ENCODE measurements around the gene CGNL1. TPM values are rescaled to one million over a fixed set of nuclear protein-coding genes. Genes with fewer than 3 reads are reported as not detected.
A peak's percentile ranks its signal among the peaks of the same experiment; 100 is the strongest.

Gene CGNL1
- total RNA-seq, 2 donors from 2014 or later: 82.6 to 98.0 TPM

DNA sequence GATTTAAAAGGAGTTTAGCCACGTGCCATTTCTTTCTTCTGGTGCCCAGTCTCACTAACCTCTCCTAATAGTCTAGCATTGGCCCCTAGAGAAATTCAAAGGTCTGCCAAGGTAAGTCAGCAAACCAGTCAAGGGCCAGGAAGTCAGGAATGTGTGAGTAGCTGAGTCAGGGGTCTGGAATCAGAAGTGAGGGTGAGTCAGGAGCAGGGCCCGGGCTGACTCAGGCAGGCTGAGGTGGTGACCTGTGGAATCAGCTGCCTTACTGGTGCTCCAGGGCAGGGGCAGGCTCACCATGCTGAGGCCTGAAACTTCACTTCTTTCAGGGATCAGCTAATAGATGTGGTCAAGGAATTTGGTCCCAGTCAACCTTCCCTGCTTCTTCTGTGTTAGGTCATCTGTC lies 109.6 kb downstream of the CGNL1 start:
- DNase-seq: peak; percentile 89
- Histone ChIP-seq H3K36me3 (ENCODE audit: control insufficient read depth, insufficient read depth, low read length) (peaks cover 72% of the 10 kb centered on the region), H3K4me1 (ENCODE audit: control insufficient read depth, insufficient read depth, low read length) (no peaks in the 10 kb centered on the region), H3K9me3 (ENCODE audit: control insufficient read depth, low read length) (peaks cover 7% of the 10 kb centered on the region), H3K9ac (ENCODE audit: extremely low read depth, low read length, poor library complexity, severe bottlenecking) (no peak overlapping the region), H3K27ac (ENCODE audit: low read depth, low read length) (no peak overlapping the region), H3K4me3 (ENCODE audit: low read length) (no peak overlapping the region), H3K27me3 (ENCODE audit: control insufficient read depth, insufficient read depth, low read length, poor library complexity, severe bottlenecking) (no peaks in the 10 kb centered on the region)
- TF ChIP-seq, protein P1, sequence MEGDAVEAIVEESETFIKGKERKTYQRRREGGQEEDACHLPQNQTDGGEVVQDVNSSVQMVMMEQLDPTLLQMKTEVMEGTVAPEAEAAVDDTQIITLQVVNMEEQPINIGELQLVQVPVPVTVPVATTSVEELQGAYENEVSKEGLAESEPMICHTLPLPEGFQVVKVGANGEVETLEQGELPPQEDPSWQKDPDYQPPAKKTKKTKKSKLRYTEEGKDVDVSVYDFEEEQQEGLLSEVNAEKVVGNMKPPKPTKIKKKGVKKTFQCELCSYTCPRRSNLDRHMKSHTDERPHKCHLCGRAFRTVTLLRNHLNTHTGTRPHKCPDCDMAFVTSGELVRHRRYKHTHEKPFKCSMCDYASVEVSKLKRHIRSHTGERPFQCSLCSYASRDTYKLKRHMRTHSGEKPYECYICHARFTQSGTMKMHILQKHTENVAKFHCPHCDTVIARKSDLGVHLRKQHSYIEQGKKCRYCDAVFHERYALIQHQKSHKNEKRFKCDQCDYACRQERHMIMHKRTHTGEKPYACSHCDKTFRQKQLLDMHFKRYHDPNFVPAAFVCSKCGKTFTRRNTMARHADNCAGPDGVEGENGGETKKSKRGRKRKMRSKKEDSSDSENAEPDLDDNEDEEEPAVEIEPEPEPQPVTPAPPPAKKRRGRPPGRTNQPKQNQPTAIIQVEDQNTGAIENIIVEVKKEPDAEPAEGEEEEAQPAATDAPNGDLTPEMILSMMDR (conservative IDR thresholded peaks at IDR 0.05): no peak
- H3K9me3 Mint-ChIP-seq: no peaks in the 10 kb centered on the region
- H3K36me3 Mint-ChIP-seq (ENCODE audit: low read depth): peaks cover 65% of the 10 kb centered on the region
- H3K27ac Mint-ChIP-seq: peak overlapping the region; percentile 78
- no peak overlapping the region for H3K4me3 Mint-ChIP-seq
- no peaks in the 10 kb centered on the region for H3K27me3 Mint-ChIP-seq (ENCODE audit: insufficient read depth)
- WGBS, 2 experiments (ENCODE audit: insufficient coverage in 1 of 2, insufficient read length in 1 of 2): 25 to 40% methylated on average over 1 to 2 of the region's 2 CpGs
- H3K4me1 Mint-ChIP-seq: peaks cover 13% of the 10 kb centered on the region

DNA sequence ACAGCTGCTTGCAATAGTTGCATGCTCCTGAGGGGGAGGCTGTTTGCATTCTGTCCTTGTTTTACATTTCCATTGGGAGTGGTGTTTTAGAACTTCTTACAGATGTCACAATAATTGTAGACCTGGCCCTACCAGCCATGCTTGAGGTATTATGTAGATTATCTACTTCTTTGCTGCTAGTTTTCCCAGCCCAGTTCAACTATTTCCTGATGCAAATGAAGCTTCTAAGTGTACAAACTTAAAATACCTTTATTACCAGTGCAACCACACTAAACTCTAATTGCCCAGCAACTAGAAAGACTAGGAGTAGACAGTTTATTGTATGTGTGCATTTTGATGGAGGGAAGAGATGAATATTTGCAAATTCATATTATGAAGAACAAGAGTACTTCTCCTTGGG lies 110.5 kb downstream of the CGNL1 start:
- TF ChIP-seq, protein P1 (conservative IDR thresholded peaks at IDR 0.05): no peak
- Histone ChIP-seq H3K4me1 (ENCODE audit: control insufficient read depth, insufficient read depth, low read length) (no peaks in the 10 kb centered on the region), H3K9ac (ENCODE audit: extremely low read depth, low read length, poor library complexity, severe bottlenecking) (no peak overlapping the region), H3K27ac (ENCODE audit: low read depth, low read length) (no peak overlapping the region), H3K9me3 (ENCODE audit: control insufficient read depth, low read length) (no peaks in the 10 kb centered on the region), H3K4me3 (ENCODE audit: low read length) (no peak overlapping the region), H3K27me3 (ENCODE audit: control insufficient read depth, insufficient read depth, low read length, poor library complexity, severe bottlenecking) (no peaks in the 10 kb centered on the region), H3K36me3 (ENCODE audit: control insufficient read depth, insufficient read depth, low read length) (peaks cover 71% of the 10 kb centered on the region)
- Mint-ChIP-seq H3K9me3 (no peaks in the 10 kb centered on the region), H3K4me1 (peaks cover 13% of the 10 kb centered on the region), H3K27ac (peak overlapping the region; percentile 78), H3K27me3 (ENCODE audit: insufficient read depth) (no peaks in the 10 kb centered on the region), H3K4me3 (no peak overlapping the region), H3K36me3 (ENCODE audit: low read depth) (peaks cover 64% of the 10 kb centered on the region)
- DNase-seq: no peak

DNA sequence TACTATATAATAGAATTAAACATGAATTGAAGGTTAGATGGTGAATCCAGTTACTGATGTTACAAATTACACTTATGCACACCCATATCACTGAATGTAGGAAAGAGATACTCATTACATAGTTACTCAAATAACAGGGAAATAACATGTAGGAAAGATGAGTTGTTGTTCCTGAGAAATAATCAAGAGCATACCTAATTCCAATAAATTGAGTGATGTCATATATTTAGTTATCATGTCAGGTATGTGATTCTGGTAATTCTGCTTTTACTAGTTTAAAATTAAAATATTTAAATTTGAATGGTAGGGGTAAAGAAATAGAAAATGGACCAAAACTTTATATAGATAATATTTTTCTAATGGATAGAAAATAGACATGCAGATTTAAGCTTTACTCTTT lies 112.8 kb downstream of the CGNL1 start:
- Mint-ChIP-seq H3K4me1 (peaks cover 15% of the 10 kb centered on the region), H3K36me3 (ENCODE audit: low read depth) (peaks cover 65% of the 10 kb centered on the region), H3K27me3 (ENCODE audit: insufficient read depth) (no peaks in the 10 kb centered on the region), H3K9me3 (no peaks in the 10 kb centered on the region), H3K27ac (no peak overlapping the region), H3K4me3 (no peak overlapping the region)
- no peak for DNase-seq
- H3K9me3 ChIP-seq (ENCODE audit: control insufficient read depth, low read length): no peaks in the 10 kb centered on the region
- no peak overlapping the region for H3K9ac ChIP-seq (ENCODE audit: extremely low read depth, low read length, poor library complexity, severe bottlenecking)
- TF ChIP-seq, protein P1 (conservative IDR thresholded peaks at IDR 0.05): no peak
- no peaks in the 10 kb centered on the region for H3K27me3 ChIP-seq (ENCODE audit: control insufficient read depth, insufficient read depth, low read length, poor library complexity, severe bottlenecking)
- H3K36me3 ChIP-seq (ENCODE audit: control insufficient read depth, insufficient read depth, low read length): peaks cover 66% of the 10 kb centered on the region
- no peaks in the 10 kb centered on the region for H3K4me1 ChIP-seq (ENCODE audit: control insufficient read depth, insufficient read depth, low read length)
- H3K27ac ChIP-seq (ENCODE audit: low read depth, low read length): no peak overlapping the region
- H3K4me3 ChIP-seq (ENCODE audit: low read length): no peak overlapping the region

All from endodermal cell (in vitro differentiated cells).